Effector memory CD8-positive, alpha-beta T cell (primary cell): ENCODE data around the gene UBTD2.

ENCODE experiments used
- ATAC-seq: fragments of 150-1000 bp; cut with Tn5 transposase; replicated peaks from 2 replicates; pipeline ENCODE4 v1.10.0; 2021; ENCODE audit warnings: mild to moderate bottlenecking, moderate library complexity
- DNase-seq, 3 experiments: peaks; one replicate each; pipeline ENCODE4 v3.0.0; 2021
- H3K27ac Mint-ChIP-seq, 2 donors: one replicate each; pipeline ENCODE4 v1.8.0; 2022; ENCODE audit warnings: mild to moderate bottlenecking in 2 of 2, mixed read lengths in 2 of 2, moderate library complexity in 2 of 2
- H3K27me3 Mint-ChIP-seq, 2 donors: one replicate each; pipeline ENCODE4 v1.8.0; 2022; ENCODE audit warnings: mixed read lengths in 2 of 2
- H3K36me3 Mint-ChIP-seq: one replicate; pipeline ENCODE4 v1.8.0; 2022; ENCODE audit warnings: mild to moderate bottlenecking, moderate library complexity, mixed read lengths; ENCODE audit not compliant: insufficient read depth
- H3K4me1 Mint-ChIP-seq, 2 donors: one replicate each; pipeline ENCODE4 v1.8.0; 2022; ENCODE audit warnings: low read depth in 2 of 2, mixed read lengths in 2 of 2
- H3K4me3 Mint-ChIP-seq, 2 donors: one replicate each; pipeline ENCODE4 v1.8.0; 2022; ENCODE audit warnings: mild to moderate bottlenecking in 2 of 2, mixed read lengths in 2 of 2, moderate library complexity in 2 of 2
- H3K9me3 Mint-ChIP-seq, 2 donors: one replicate each; pipeline ENCODE4 v1.8.0; 2022; ENCODE audit warnings: mixed read lengths in 2 of 2

Gene UBTD2

GRCh38 chr5:172175263-172175719, 108.3 kb downstream of the UBTD2 start:
- H3K27me3 Mint-ChIP-seq = no peaks in the 10 kb centered on the region
- H3K36me3 Mint-ChIP-seq = peaks cover 81% of the 10 kb centered on the region
- ATAC-seq (peak; percentile 68), DNase-seq (peak; percentile 77 to 78 (median 78))
- no peaks in the 10 kb centered on the region for H3K9me3 Mint-ChIP-seq
- peaks cover 82 to 97% of the 10 kb centered on the region in 2 donors for H3K4me1 Mint-ChIP-seq
- peak overlapping the region; percentile 95 to 97 for H3K4me3 Mint-ChIP-seq
- H3K27ac Mint-ChIP-seq = peak overlapping the region; percentile 94 to 98

- DNase-seq (peak; percentile 59 to 61 (median 60)), ATAC-seq (peak; percentile 39)
- H3K9me3 Mint-ChIP-seq = no peaks in the 10 kb centered on the region
- H3K4me1 Mint-ChIP-seq = peaks cover 82 to 95% of the 10 kb centered on the region in 2 donors
- H3K36me3 Mint-ChIP-seq = peaks cover 81% of the 10 kb centered on the region
- no peaks in the 10 kb centered on the region for H3K27me3 Mint-ChIP-seq
- peak overlapping the region; percentile 95 to 97 for H3K4me3 Mint-ChIP-seq
- peak overlapping the region; percentile 94 to 98 for H3K27ac Mint-ChIP-seq
Observed at GRCh38 chr5:172173564-172174153, 109.9 kb downstream of the UBTD2 start.

GRCh38 chr5:172172912-172173563, 110.5 kb downstream of the UBTD2 start:
- DNase-seq = no peak
- peak overlapping the region; percentile 94 to 98 for H3K27ac Mint-ChIP-seq
- ATAC-seq = no peak
- H3K4me1 Mint-ChIP-seq = peaks cover 81 to 94% of the 10 kb centered on the region in 2 donors
- H3K9me3 Mint-ChIP-seq = no peaks in the 10 kb centered on the region
- peaks cover 76% of the 10 kb centered on the region for H3K36me3 Mint-ChIP-seq
- H3K27me3 Mint-ChIP-seq = no peaks in the 10 kb centered on the region
- peak overlapping the region; percentile 95 to 97 for H3K4me3 Mint-ChIP-seq

- Mint-ChIP-seq H3K36me3 (peaks cover 74% of the 10 kb centered on the region), H3K4me3 (peak overlapping the region; percentile 62 to 95), H3K27ac (peak overlapping the region; percentile 92 to 94), H3K9me3 (no peaks in the 10 kb centered on the region), H3K4me1 (peaks cover 78 to 94% of the 10 kb centered on the region in 2 donors), H3K27me3 (no peaks in the 10 kb centered on the region)
- DNase-seq = no peak
- no peak for ATAC-seq
Observed at GRCh38 chr5:172171118-172171517, 112.4 kb downstream of the UBTD2 start.

GRCh38 chr5:172170251-172170701, 113.3 kb downstream of the UBTD2 start:
- no peak for ATAC-seq
- peaks cover 72 to 88% of the 10 kb centered on the region in 2 donors for H3K4me1 Mint-ChIP-seq
- H3K27me3 Mint-ChIP-seq = no peaks in the 10 kb centered on the region
- DNase-seq = no peak
- peak overlapping the region; percentile 62 to 95 for H3K4me3 Mint-ChIP-seq
- peaks cover 79% of the 10 kb centered on the region for H3K36me3 Mint-ChIP-seq
- peak overlapping the region; percentile 92 to 94 for H3K27ac Mint-ChIP-seq
- H3K9me3 Mint-ChIP-seq = no peaks in the 10 kb centered on the region

- ATAC-seq (no peak), DNase-seq (no peak)
- no peaks in the 10 kb centered on the region for H3K27me3 Mint-ChIP-seq
- peak overlapping the region; percentile 92 to 94 for H3K27ac Mint-ChIP-seq
- peak overlapping the region; percentile 62 to 95 for H3K4me3 Mint-ChIP-seq
- no peaks in the 10 kb centered on the region for H3K9me3 Mint-ChIP-seq
- H3K4me1 Mint-ChIP-seq = peaks cover 69 to 81% of the 10 kb centered on the region in 2 donors
- H3K36me3 Mint-ChIP-seq = peaks cover 75% of the 10 kb centered on the region
Observed at GRCh38 chr5:172169216-172169615, 114.3 kb downstream of the UBTD2 start.

GRCh38 chr5:172168311-172168710, 115.3 kb downstream of the UBTD2 start:
- Mint-ChIP-seq H3K4me1 (peaks cover 66 to 76% of the 10 kb centered on the region in 2 donors), H3K4me3 (peak overlapping the region; percentile 62 to 95), H3K36me3 (peaks cover 69% of the 10 kb centered on the region), H3K27ac (peak overlapping the region; percentile 92 to 94), H3K27me3 (no peaks in the 10 kb centered on the region), H3K9me3 (no peaks in the 10 kb centered on the region)
- no peak for DNase-seq
- no peak for ATAC-seq

GRCh38 chr5:172167895-172168294, 115.7 kb downstream of the UBTD2 start:
- H3K9me3 Mint-ChIP-seq = no peaks in the 10 kb centered on the region
- peak overlapping the region; percentile 62 to 95 for H3K4me3 Mint-ChIP-seq
- ATAC-seq (no peak), DNase-seq (no peak)
- H3K27me3 Mint-ChIP-seq = no peaks in the 10 kb centered on the region
- peaks cover 67 to 76% of the 10 kb centered on the region in 2 donors for H3K4me1 Mint-ChIP-seq
- H3K36me3 Mint-ChIP-seq = peaks cover 65% of the 10 kb centered on the region
- peak overlapping the region; percentile 92 to 94 for H3K27ac Mint-ChIP-seq

- ATAC-seq (no peak), DNase-seq (no peak)
- peak overlapping the region; percentile 37 to 95 for H3K4me3 Mint-ChIP-seq
- H3K9me3 Mint-ChIP-seq = no peaks in the 10 kb centered on the region
- peaks cover 70 to 71% of the 10 kb centered on the region in 2 donors for H3K4me1 Mint-ChIP-seq
- H3K36me3 Mint-ChIP-seq = peaks cover 55% of the 10 kb centered on the region
- H3K27ac Mint-ChIP-seq = peak overlapping the region; percentile 92 to 94
- no peaks in the 10 kb centered on the region for H3K27me3 Mint-ChIP-seq
Observed at GRCh38 chr5:172166030-172166826, 117.3 kb downstream of the UBTD2 start.

GRCh38 chr5:172165465-172165864, 118.1 kb downstream of the UBTD2 start:
- H3K27ac Mint-ChIP-seq = peak overlapping the region; percentile 56 to 92
- ATAC-seq = no peak
- H3K4me1 Mint-ChIP-seq = peaks cover 69 to 73% of the 10 kb centered on the region in 2 donors
- no peaks in the 10 kb centered on the region for H3K9me3 Mint-ChIP-seq
- H3K4me3 Mint-ChIP-seq = peak overlapping the region in 1 of 2 donors; percentile 28
- peaks cover 53% of the 10 kb centered on the region for H3K36me3 Mint-ChIP-seq
- H3K27me3 Mint-ChIP-seq = no peaks in the 10 kb centered on the region
- no peak for DNase-seq

GRCh38 chr5:172164769-172165212, 118.8 kb downstream of the UBTD2 start:
- Mint-ChIP-seq H3K4me1 (peaks cover 66 to 73% of the 10 kb centered on the region in 2 donors), H3K36me3 (peaks cover 46% of the 10 kb centered on the region), H3K4me3 (peak overlapping the region; percentile 28 to 45), H3K9me3 (no peaks in the 10 kb centered on the region), H3K27me3 (no peaks in the 10 kb centered on the region), H3K27ac (peak overlapping the region; percentile 56 to 92)
- DNase-seq (no peak), ATAC-seq (no peak)

- peak overlapping the region; percentile 56 to 91 for H3K27ac Mint-ChIP-seq
- DNase-seq (no peak), ATAC-seq (no peak)
- peaks cover 64 to 69% of the 10 kb centered on the region in 2 donors for H3K4me1 Mint-ChIP-seq
- H3K27me3 Mint-ChIP-seq = no peaks in the 10 kb centered on the region
- H3K4me3 Mint-ChIP-seq = peak overlapping the region; percentile 53 to 56
- peaks cover 40% of the 10 kb centered on the region for H3K36me3 Mint-ChIP-seq
- H3K9me3 Mint-ChIP-seq = no peaks in the 10 kb centered on the region
Observed at GRCh38 chr5:172163346-172163745, 120.2 kb downstream of the UBTD2 start.

- H3K27me3 Mint-ChIP-seq = no peaks in the 10 kb centered on the region
- no peaks in the 10 kb centered on the region for H3K9me3 Mint-ChIP-seq
- peaks cover 44% of the 10 kb centered on the region for H3K36me3 Mint-ChIP-seq
- H3K4me3 Mint-ChIP-seq = peak overlapping the region; percentile 53 to 56
- DNase-seq (no peak), ATAC-seq (no peak)
- peak overlapping the region; percentile 56 to 91 for H3K27ac Mint-ChIP-seq
- H3K4me1 Mint-ChIP-seq = peaks cover 64 to 68% of the 10 kb centered on the region in 2 donors
Observed at GRCh38 chr5:172162987-172163343, 120.6 kb downstream of the UBTD2 start.
